IMR-90 (cell line): Measurements from ENCODE around the gene CDHR2. TPM values are rescaled to one million over a fixed set of nuclear protein-coding genes. Genes with fewer than 3 reads are reported as not detected.

Experiments
- ATAC-seq: fragments of 200-7000 bp; cut with Tn5 transposase; 2 replicates; pipeline ENCODE4 v1.9.1; 2020; ENCODE audit warnings: low read depth, mild to moderate bottlenecking, moderate library complexity
- BruUV-seq: library from RNA; stranded (reverse); fragments of 400-500 nt; replicated peaks from 2 replicates; lab custom pipeline; 2021; lab: Mats Ljungman, UMichigan
- CTCF ChIA-PET: fragments of 300-600 bp; formaldehyde crosslinking; extraction: SDS; loops from one replicate; lab custom pipeline; 2021; ENCODE audit warnings: antibody characterized with exemption; lab: Yijun Ruan, JAX
- POLR2A ChIA-PET: fragments of 300-600 bp; sonication (Branson Sonifier 250); formaldehyde crosslinking; loops from one replicate; lab custom pipeline; 2022; ENCODE audit warnings: antibody characterized with exemption; ENCODE audit not compliant: unreplicated experiment; lab: Charles Lee
- DNase-seq: peaks from one replicate; pipeline ENCODE4 v3.0.0; 2013
- H2AFZ ChIP-seq: replicated peaks from 2 replicates; pipeline ENCODE3; 2013; ENCODE audit warnings: low read length, mild to moderate bottlenecking; ENCODE audit not compliant: poor library complexity
- H2AK5ac ChIP-seq: 2 replicates; pipeline ENCODE4 v1.6.1; 2013; ENCODE audit warnings: low read depth, low read length, inconsistent platforms
- H2AK9ac ChIP-seq: replicated peaks from 2 replicates; pipeline ENCODE3; 2013; ENCODE audit warnings: mild to moderate bottlenecking, low read depth, low read length, moderate library complexity; ENCODE audit not compliant: poor library complexity
- H2BK120ac ChIP-seq: 2 replicates; pipeline ENCODE4 v1.6.1; 2013; ENCODE audit warnings: low read depth, low read length, inconsistent platforms
- H2BK15ac ChIP-seq: 3 replicates; pipeline ENCODE4 v1.6.1; 2013; ENCODE audit warnings: low read depth, low read length, inconsistent platforms
- H2BK20ac ChIP-seq: 2 replicates; pipeline ENCODE4 v1.6.1; 2013; ENCODE audit warnings: low read depth, mild to moderate bottlenecking, inconsistent platforms, low read length, moderate library complexity
- H2BK5ac ChIP-seq: 2 replicates; pipeline ENCODE4 v1.6.1; 2013; ENCODE audit warnings: mild to moderate bottlenecking, low read depth, low read length, inconsistent platforms; ENCODE audit not compliant: poor library complexity, severe bottlenecking
- H3K14ac ChIP-seq: replicated peaks from 2 replicates; pipeline ENCODE4 v1.6.1; 2013; ENCODE audit warnings: low read depth, low read length, inconsistent platforms
- H3K18ac ChIP-seq: 2 replicates; pipeline ENCODE4 v1.6.1; 2013; ENCODE audit warnings: low read depth, low read length, control low read depth
- H3K23ac ChIP-seq: 2 replicates; pipeline ENCODE4 v1.6.1; 2013; ENCODE audit warnings: low read depth, low read length, inconsistent platforms
- H3K27ac ChIP-seq: 2 replicates; pipeline ENCODE4 v1.5.1; 2013; ENCODE audit warnings: mild to moderate bottlenecking, control low read depth, low read length; ENCODE audit not compliant: insufficient read depth
- H3K27me3 ChIP-seq: 2 replicates; pipeline ENCODE4 v1.6.1; 2013; ENCODE audit warnings: low read length; ENCODE audit not compliant: control insufficient read depth, insufficient read depth
- H3K36me3 ChIP-seq: 2 replicates; pipeline ENCODE4 v1.6.1; 2013; ENCODE audit warnings: low read length, mixed read lengths; ENCODE audit not compliant: control insufficient read depth, insufficient read depth
- H3K4ac ChIP-seq: 2 replicates; pipeline ENCODE4 v1.6.1; 2013; ENCODE audit warnings: low read depth, low read length, inconsistent platforms
- H3K4me1 ChIP-seq: 2 replicates; pipeline ENCODE4 v1.6.1; 2013; ENCODE audit warnings: low read length, mixed read lengths; ENCODE audit not compliant: control insufficient read depth, insufficient read depth
- H3K4me2 ChIP-seq: 2 replicates; pipeline ENCODE4 v1.6.1; 2013; ENCODE audit warnings: low read depth, mild to moderate bottlenecking, control low read depth, low read length, moderate library complexity
- H3K4me3 ChIP-seq: 2 replicates; pipeline ENCODE4 v1.5.1; 2013; ENCODE audit warnings: low read depth, mild to moderate bottlenecking, control low read depth, low read length, moderate library complexity; ENCODE audit not compliant: insufficient read depth
- H3K56ac ChIP-seq: 2 replicates; pipeline ENCODE4 v1.6.1; 2013; ENCODE audit warnings: low read length, inconsistent platforms; ENCODE audit not compliant: insufficient read depth; ENCODE audit errors: extremely low read depth
- H3K79me1 ChIP-seq, 2 experiments: 2 replicates each; pipeline ENCODE4 v1.6.1; 2013; ENCODE audit warnings: low read length in 2 of 2, inconsistent platforms in 1 of 2, low read depth in 1 of 2
- H3K9ac ChIP-seq: 2 replicates; pipeline ENCODE4 v1.6.1; 2013; ENCODE audit warnings: low read depth, low read length, control low read depth
- H3K9me1 ChIP-seq: 2 replicates; pipeline ENCODE4 v1.6.1; 2013; ENCODE audit warnings: low read length, inconsistent platforms; ENCODE audit not compliant: insufficient read depth
- H3K9me3 ChIP-seq: 2 replicates; pipeline ENCODE4 v1.6.1; 2013; ENCODE audit warnings: low read length; ENCODE audit not compliant: control insufficient read depth, insufficient read depth
- H4K20me1 ChIP-seq: 2 replicates; pipeline ENCODE4 v1.6.1; 2013; ENCODE audit warnings: low read length, inconsistent platforms; ENCODE audit not compliant: insufficient read depth
- H4K5ac ChIP-seq: 2 replicates; pipeline ENCODE4 v1.6.1; 2013; ENCODE audit warnings: mild to moderate bottlenecking, low read depth, low read length, control low read depth
- H4K8ac ChIP-seq, 2 experiments: 2 replicates each; pipeline ENCODE4 v1.6.1; 2013; ENCODE audit warnings: low read depth in 2 of 2, low read length in 2 of 2, control low read depth in 1 of 2, inconsistent platforms in 1 of 2
- H4K91ac ChIP-seq: 2 replicates; pipeline ENCODE4 v1.6.1; 2013; ENCODE audit warnings: low read depth, low read length, inconsistent platforms; ENCODE audit not compliant: insufficient read depth
- BHLHE40 ChIP-seq: fragments of 150-350 bp; IDR thresholded peaks from 2 replicates; pipeline ENCODE4 v1.6.1; 2016; ENCODE audit warnings: mild to moderate bottlenecking, low read depth, low read length
- CEBPB ChIP-seq: IDR thresholded peaks from 2 replicates; pipeline ENCODE4 v1.6.1; 2012; ENCODE audit warnings: low read depth, low read length, improper control_type of control experiment
- CHD1 ChIP-seq: IDR thresholded peaks from 2 replicates; pipeline ENCODE4 v1.6.1; 2012; ENCODE audit warnings: low read depth, low read length, improper control_type of control experiment
- FOS ChIP-seq: fragments of 150-350 bp; IDR thresholded peaks from 2 replicates; pipeline ENCODE4 v1.6.1; 2016; ENCODE audit warnings: low read depth, low read length
- MAFK ChIP-seq: IDR thresholded peaks from 2 replicates; pipeline ENCODE4 v1.6.1; 2012; ENCODE audit warnings: low read depth, low read length, improper control_type of control experiment
- MAZ ChIP-seq: IDR thresholded peaks from 2 replicates; pipeline ENCODE4 v1.6.1; 2012; ENCODE audit warnings: low read depth, mild to moderate bottlenecking, low read length, improper control_type of control experiment, moderate library complexity, borderline replicate concordance
- MXI1 ChIP-seq: IDR thresholded peaks from 2 replicates; pipeline ENCODE4 v1.6.1; 2012; ENCODE audit warnings: low read depth, mild to moderate bottlenecking, low read length, moderate library complexity, borderline replicate concordance
- NFE2L2 ChIP-seq: fragments of 150-350 bp; IDR thresholded peaks from 2 replicates; pipeline ENCODE4 v1.6.1; 2016; ENCODE audit warnings: low read depth, mild to moderate bottlenecking, low read length
- RAD21 ChIP-seq: IDR thresholded peaks from 2 replicates; pipeline ENCODE4 v1.6.1; 2012; ENCODE audit warnings: low read length, improper control_type of control experiment
- RCOR1 ChIP-seq: IDR thresholded peaks from 2 replicates; pipeline ENCODE4 v1.6.1; 2012; ENCODE audit warnings: mild to moderate bottlenecking, low read length, improper control_type of control experiment; ENCODE audit not compliant: insufficient replicate concordance
- RFX5 ChIP-seq: IDR thresholded peaks from 2 replicates; pipeline ENCODE4 v1.8.0; 2012; ENCODE audit warnings: low read depth, mild to moderate bottlenecking, low read length, moderate library complexity
- SMC3 ChIP-seq: fragments of 150-350 bp; IDR thresholded peaks from 2 replicates; pipeline ENCODE4 v1.6.1; 2016; ENCODE audit warnings: low read depth, mild to moderate bottlenecking, antibody characterized with exemption, low read length, moderate library complexity
- USF2 ChIP-seq: fragments of 150-350 bp; IDR thresholded peaks from 2 replicates; pipeline ENCODE4 v1.6.1; 2017; ENCODE audit warnings: mild to moderate bottlenecking, antibody characterized with exemption, low read length, low read depth
- WGBS, 2 experiments: methylation state at CpG; one replicate each; pipeline versions ENCODE4 v1.1.5 to v1.1.7; 2013; ENCODE audit warnings: missing lambda C conversion rate in 2 of 2; ENCODE audit not compliant: insufficient read length in 1 of 2; ENCODE audit errors: extremely low coverage in 2 of 2; 5-methylcytosine and 5-hydroxymethylcytosine counted together
- dilution Hi-C: fragments of 300-500 bp; cut with HindIII; formaldehyde crosslinking; loops from one replicate; pipeline ENCODE4 v1.14.3; 2018; ENCODE audit warnings: low sequenced_read_pairs; ENCODE audit not compliant: unreplicated experiment
- in situ Hi-C: fragments of 300-500 bp; cut with MboI; formaldehyde crosslinking; loops from 3 replicates; pipeline ENCODE4 v1.14.3; 2019; ENCODE audit warnings: low sequenced_read_pairs, inconsistent platforms, mixed read lengths
- intact Hi-C: fragments of 100-400 bp; cut with micrococcal nuclease; formaldehyde crosslinking; loops from 2 replicates; pipeline ENCODE4 v1.10.0; 2022
- polyA plus RNA-seq, 3 experiments: library from polyadenylated mRNA; depleted of rRNA; stranded (reverse); fragments of >200 nt; gene quantifications; 2 replicates each; pipeline ENCODE4 v1.2.3, GENCODE V29; 2012; ENCODE audit warnings: low replicate concordance in 1 of 3
- total RNA-seq: library from RNA; depleted of rRNA; stranded (reverse); fragments of >200 nt; gene quantifications from 2 replicates; pipeline ENCODE4 v1.2.3, GENCODE V29; 2012
- TF ChIP-seq, protein P1 (sequence below): fragments of 150-350 bp; IDR thresholded peaks from 2 replicates; pipeline ENCODE4 v1.6.1; 2016; ENCODE audit warnings: low read depth, mild to moderate bottlenecking, low read length, moderate library complexity, borderline replicate concordance

Gene CDHR2
- total and polyA plus RNA-seq, 2 of the 4 experiments (the other 2 are of a cell fraction), result not detected

- Histone ChIP-seq H3K27ac (no peak overlapping the region), H3K14ac (no peak overlapping the region), H3K56ac (no peak overlapping the region), H2BK15ac (no peak overlapping the region), H4K8ac (no peak overlapping the region), H2AFZ (no peak overlapping the region), H4K5ac (no peak overlapping the region), H3K36me3 (no peaks in the 10 kb centered on the region), H3K9me1 (no peaks in the 10 kb centered on the region), H2BK5ac (no peak overlapping the region), H3K23ac (no peak overlapping the region), H3K27me3 (peaks cover 66% of the 10 kb centered on the region), H2AK9ac (no peak overlapping the region), H2BK20ac (no peak overlapping the region), H3K4me3 (no peak overlapping the region), H3K4me2 (no peak overlapping the region), H2AK5ac (no peak overlapping the region), H3K79me1 (no peaks in the 10 kb centered on the region), H4K20me1 (no peaks in the 10 kb centered on the region; the same call in 1 of the 2 replicates), H3K9ac (no peak overlapping the region), H3K9me3 (no peaks in the 10 kb centered on the region), H4K91ac (no peak overlapping the region), H3K4me1 (peaks cover 4% of the 10 kb centered on the region), H2BK120ac (no peak overlapping the region), H3K4ac (no peak overlapping the region), H3K18ac (no peak overlapping the region)
- no peak for ATAC-seq
- in situ Hi-C loops (loop anchor here (10.0 kb wide), 1 partner anchor 50 kb away; no protein-coding TSS in a partner anchor), intact Hi-C loops (no loop called here), dilution Hi-C loops (no loop called here)
- no TSS peak for BruUV-seq
- POLR2A ChIA-PET, result no interaction called here
- no peak for TF ChIP-seq RAD21
- TF ChIP-seq MAZ, result no peak
- TF ChIP-seq, protein P1, sequence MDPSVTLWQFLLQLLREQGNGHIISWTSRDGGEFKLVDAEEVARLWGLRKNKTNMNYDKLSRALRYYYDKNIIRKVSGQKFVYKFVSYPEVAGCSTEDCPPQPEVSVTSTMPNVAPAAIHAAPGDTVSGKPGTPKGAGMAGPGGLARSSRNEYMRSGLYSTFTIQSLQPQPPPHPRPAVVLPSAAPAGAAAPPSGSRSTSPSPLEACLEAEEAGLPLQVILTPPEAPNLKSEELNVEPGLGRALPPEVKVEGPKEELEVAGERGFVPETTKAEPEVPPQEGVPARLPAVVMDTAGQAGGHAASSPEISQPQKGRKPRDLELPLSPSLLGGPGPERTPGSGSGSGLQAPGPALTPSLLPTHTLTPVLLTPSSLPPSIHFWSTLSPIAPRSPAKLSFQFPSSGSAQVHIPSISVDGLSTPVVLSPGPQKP, result no peak
- TF ChIP-seq SMC3, result no peak
- no peak for TF ChIP-seq MXI1
- TF ChIP-seq USF2, result no peak
- TF ChIP-seq MAFK, result no peak
- TF ChIP-seq BHLHE40, result no peak
- no peak for TF ChIP-seq RFX5
- TF ChIP-seq CEBPB, result no peak
- TF ChIP-seq FOS, result no peak
- TF ChIP-seq RCOR1, result no peak
- no peak for TF ChIP-seq CHD1
- no peak for TF ChIP-seq NFE2L2
- WGBS, 2 experiments, result 74% methylated on average over 6 of the region's 9 CpGs; no CpG with 5 or more reads in 1 of the 2 experiments
- CTCF ChIA-PET, result no interaction called here
- no peak for DNase-seq
Observed at GRCh38 chr5:176624938-176625337, 75.8 kb downstream of the CDHR2 start.
